Liver (tissue), 9 donors: ENCODE data around the gene OR52K2. TPM values are rescaled to one million over a fixed set of nuclear protein-coding genes. Genes with fewer than 3 reads are reported as not detected.

Experiments used
- DNase-seq: peaks from one replicate; pipeline ENCODE4 v3.0.0-alpha.2; 2017; ENCODE audit warnings: low spot score
- H3K27ac ChIP-seq, 2 donors: one replicate each; pipeline ENCODE4 v1.7.0; 2013; ENCODE audit warnings: inconsistent platforms in 2 of 2, low read length in 2 of 2, control low read depth in 1 of 2, low read depth in 1 of 2, mild to moderate bottlenecking in 1 of 2
- H3K27me3 ChIP-seq, 4 donors: one replicate each; pipeline versions ENCODE4 v1.6.1 to v1.7.0; 2013; ENCODE audit warnings: low read length in 3 of 4, inconsistent platforms in 1 of 4, mild to moderate bottlenecking in 1 of 4, moderate library complexity in 1 of 4; ENCODE audit not compliant: control insufficient read depth in 4 of 4, insufficient read depth in 4 of 4
- H3K36me3 ChIP-seq, 4 donors: one replicate each; pipeline versions ENCODE4 v1.6.1 to v1.7.0; 2013; ENCODE audit warnings: low read length in 3 of 4, mild to moderate bottlenecking in 3 of 4, low read depth in 1 of 4, moderate library complexity in 1 of 4; ENCODE audit not compliant: control insufficient read depth in 4 of 4, insufficient read depth in 3 of 4
- H3K4me1 ChIP-seq, 4 donors: one replicate each; pipeline versions ENCODE4 v1.6.1 to v1.7.0; 2013; ENCODE audit warnings: low read length in 3 of 4, mild to moderate bottlenecking in 3 of 4, moderate library complexity in 1 of 4; ENCODE audit not compliant: control insufficient read depth in 4 of 4, insufficient read depth in 4 of 4
- H3K4me3 ChIP-seq, 3 donors: one replicate each; pipeline versions ENCODE4 v1.6.1 to v1.7.0; 2013; ENCODE audit warnings: low read length in 3 of 3, control low read depth in 1 of 3, low read depth in 1 of 3, mild to moderate bottlenecking in 1 of 3
- H3K9ac ChIP-seq, 2 donors: one replicate each; pipeline ENCODE4 v1.7.0; 2013; ENCODE audit warnings: low read length in 2 of 2, mild to moderate bottlenecking in 2 of 2, moderate library complexity in 2 of 2, control low read depth in 1 of 2, low read depth in 1 of 2
- H3K9me3 ChIP-seq, 4 donors: one replicate each; pipeline versions ENCODE4 v1.6.1 to v1.7.0; 2013; ENCODE audit warnings: low read length in 3 of 4; ENCODE audit not compliant: control insufficient read depth in 4 of 4
- ATF3 ChIP-seq: IDR thresholded peaks from 2 replicates; pipeline ENCODE4 v1.6.1; 2016; ENCODE audit warnings: antibody characterized with exemption
- CTCF ChIP-seq: fragments of 150-350 bp; IDR thresholded peaks from 2 replicates; pipeline ENCODE4 v1.5.1; 2017; ENCODE audit warnings: improper control_type of control experiment, low read depth, low read length; ENCODE audit not compliant: missing input control
- EGR1 ChIP-seq, 2 donors: IDR thresholded peaks; 2 replicates each; pipeline ENCODE4 v1.6.1; 2016 to 2018; ENCODE audit warnings: antibody characterized with exemption in 2 of 2, low read depth in 2 of 2
- FOXA1 ChIP-seq: IDR thresholded peaks from 2 replicates; pipeline ENCODE4 v1.6.1; 2016; ENCODE audit warnings: antibody characterized with exemption
- FOXA2 ChIP-seq: IDR thresholded peaks from 2 replicates; pipeline ENCODE4 v1.6.1; 2016; ENCODE audit warnings: antibody characterized with exemption
- GABPA ChIP-seq, 2 donors: IDR thresholded peaks in 1 of 2; conservative IDR thresholded peaks in 1 of 2; 2 replicates each; pipeline ENCODE4 v1.6.1; 2016; ENCODE audit warnings: antibody characterized with exemption in 2 of 2, mild to moderate bottlenecking in 1 of 2, moderate library complexity in 1 of 2
- HNF4G ChIP-seq: IDR thresholded peaks from 2 replicates; pipeline ENCODE4 v1.6.1; 2016; ENCODE audit warnings: antibody characterized with exemption
- JUND ChIP-seq, 2 donors: IDR thresholded peaks; 2 replicates each; pipeline ENCODE4 v1.6.1; 2016; ENCODE audit warnings: antibody characterized with exemption in 2 of 2
- MAX ChIP-seq: IDR thresholded peaks from 2 replicates; pipeline ENCODE4 v1.6.1; 2016; ENCODE audit warnings: antibody characterized with exemption
- NR2F2 ChIP-seq: IDR thresholded peaks from 2 replicates; pipeline ENCODE4 v1.6.1; 2016; ENCODE audit warnings: antibody characterized with exemption
- RAD21 ChIP-seq, 2 donors: IDR thresholded peaks; 2 replicates each; pipeline ENCODE4 v1.6.1; 2016; ENCODE audit warnings: antibody characterized with exemption in 2 of 2, mild to moderate bottlenecking in 2 of 2
- REST ChIP-seq: IDR thresholded peaks from 2 replicates; pipeline ENCODE4 v1.6.1; 2016; ENCODE audit warnings: antibody characterized with exemption, mild to moderate bottlenecking
- RXRA ChIP-seq, 2 donors: IDR thresholded peaks; 2 replicates each; pipeline ENCODE4 v1.6.1; 2017 to 2018; ENCODE audit warnings: antibody characterized with exemption in 2 of 2, mild to moderate bottlenecking in 1 of 2
- SP1 ChIP-seq: IDR thresholded peaks from 2 replicates; pipeline ENCODE4 v1.6.1; 2018; ENCODE audit warnings: antibody characterized with exemption, mild to moderate bottlenecking
- YY1 ChIP-seq: IDR thresholded peaks from 2 replicates; pipeline ENCODE4 v1.6.1; 2016; ENCODE audit warnings: antibody characterized with exemption, mild to moderate bottlenecking
- ZBTB33 ChIP-seq: IDR thresholded peaks from 2 replicates; pipeline ENCODE4 v1.6.1; 2016; ENCODE audit warnings: antibody characterized with exemption
- WGBS: extraction: QIAGEN DNeasy Blood & Tissue Kit; methylation state at CpG from one replicate; pipeline ENCODE4 v1.1.7; 2013; 5-methylcytosine and 5-hydroxymethylcytosine counted together
- polyA plus RNA-seq, 2 donors: library from polyadenylated mRNA; stranded (reverse) in 1 of 2; unstranded in 1 of 2; fragments of 200-250 nt in 1 of 2; fragments of >200 nt in 1 of 2; fragmentation: Nextera tagmentation in 1 of 2; extraction: Ambion mirVana in 1 of 2; gene quantifications; one replicate each; pipeline versions ENCODE4 v1.2.1 to v1.2.3, GENCODE V29; 2013 to 2015
- total RNA-seq, 2 donors: library from RNA; depleted of rRNA; stranded (reverse); fragments of >200 nt; gene quantifications; one replicate each; pipeline ENCODE4 v1.2.3, GENCODE V29; 2014
- donor health status: healthy.
- donor health status: healthy.
- donor health status: healthy.
- donor health status: healthy.
- donor health status: healthy.

The OR52K2 gene
- total and polyA plus RNA-seq, 4 donors = 0.15 TPM; not detected in 3

GRCh38 chr11:4430051-4430450, 19.0 kb upstream of the OR52K2 start:
- no peak for DNase-seq
- no peaks in the 10 kb centered on the region for H3K36me3 ChIP-seq
- WGBS = 60% methylated on average over 4 of the region's 4 CpGs
- H3K4me3 ChIP-seq = no peak overlapping the region
- no peaks in the 10 kb centered on the region for H3K27me3 ChIP-seq
- no peak overlapping the region for H3K27ac ChIP-seq
- H3K9me3 ChIP-seq = no peaks in the 10 kb centered on the region
- TF ChIP-seq FOXA2 = no peak
- no peak for TF ChIP-seq HNF4G
- no peak for TF ChIP-seq CTCF
- TF ChIP-seq RAD21 (IDR thresholded peaks at IDR 0.05) = no peak
- TF ChIP-seq NR2F2 = no peak
- no peak for TF ChIP-seq SP1
- no peak for TF ChIP-seq EGR1 (IDR thresholded peaks at IDR 0.05; ENCODE audit: low read depth in 2 of 2)
- TF ChIP-seq REST = no peak
- no peak for TF ChIP-seq MAX
- no peak for TF ChIP-seq YY1
- no peak for TF ChIP-seq JUND (IDR thresholded peaks at IDR 0.05)
- TF ChIP-seq FOXA1 = no peak
- TF ChIP-seq GABPA (IDR thresholded peaks at IDR 0.05 in 1 of 2, conservative IDR thresholded peaks at IDR 0.05 in 1 of 2) = no peak
- TF ChIP-seq ZBTB33 = no peak
- no peaks in the 10 kb centered on the region for H3K4me1 ChIP-seq
- no peak overlapping the region for H3K9ac ChIP-seq

GRCh38 chr11:4433856-4434255, 15.2 kb upstream of the OR52K2 start:
- TF ChIP-seq EGR1 (IDR thresholded peaks at IDR 0.05; ENCODE audit: low read depth in 2 of 2) = no peak
- TF ChIP-seq NR2F2 = no peak
- TF ChIP-seq ZBTB33 = no peak
- no peak for TF ChIP-seq ATF3
- TF ChIP-seq CTCF = no peak
- TF ChIP-seq JUND (IDR thresholded peaks at IDR 0.05) = no peak
- no peak for TF ChIP-seq FOXA2
- no peak for TF ChIP-seq MAX
- TF ChIP-seq RAD21 (IDR thresholded peaks at IDR 0.05) = no peak
- no peak for TF ChIP-seq RXRA (IDR thresholded peaks at IDR 0.05)
- H3K27ac ChIP-seq = no peak overlapping the region
- no peaks in the 10 kb centered on the region for H3K36me3 ChIP-seq
- no peaks in the 10 kb centered on the region for H3K9me3 ChIP-seq
- no peaks in the 10 kb centered on the region for H3K4me1 ChIP-seq
- H3K4me3 ChIP-seq = no peak overlapping the region
- WGBS = 62% methylated on average over 2 of the region's 2 CpGs
- H3K9ac ChIP-seq = no peak overlapping the region
- no peak for DNase-seq
- H3K27me3 ChIP-seq = no peaks in the 10 kb centered on the region
